Effector CD8-positive, alpha-beta T cell (primary cell): ENCODE measurements around the gene KAZN.

Experiments
- DNase-seq: peaks from one replicate; lab custom pipeline; 2025; lab: John Stamatoyannopoulos, UW

KAZN gene

GRCh38 chr1:14614341-14614740, 15.9 kb downstream of the KAZN start:
- DNase-seq = no peak

- DNase-seq = no peak
These were observed 17.2 kb downstream of the KAZN start for GRCh38 chr1:14615549-14616218.

GRCh38 chr1:14616632-14617396, 18.3 kb downstream of the KAZN start:
- DNase-seq = no peak

GRCh38 chr1:14617791-14618190, 19.3 kb downstream of the KAZN start:
- no peak for DNase-seq

GRCh38 chr1:14620941-14621340, 22.5 kb downstream of the KAZN start:
- DNase-seq = no peak

GRCh38 chr1:14623090-14623489, 24.6 kb downstream of the KAZN start:
- no peak for DNase-seq

- no peak for DNase-seq
These were observed 26.5 kb downstream of the KAZN start for GRCh38 chr1:14624941-14625340.

- DNase-seq = no peak
These were observed 27.1 kb downstream of the KAZN start for GRCh38 chr1:14625572-14625971.

- no peak for DNase-seq
These were observed 27.5 kb downstream of the KAZN start for GRCh38 chr1:14625996-14626395.

GRCh38 chr1:14626869-14627607, 28.6 kb downstream of the KAZN start:
- no peak for DNase-seq

- DNase-seq = no peak
These were observed 29.4 kb downstream of the KAZN start for GRCh38 chr1:14627608-14628489.

GRCh38 chr1:14629363-14630014, 31.0 kb downstream of the KAZN start:
- no peak for DNase-seq

GRCh38 chr1:14630986-14631385, 32.5 kb downstream of the KAZN start:
- DNase-seq = no peak

GRCh38 chr1:14631421-14631820, 32.9 kb downstream of the KAZN start:
- no peak for DNase-seq

GRCh38 chr1:14634486-14634885, 36.0 kb downstream of the KAZN start:
- DNase-seq = no peak

GRCh38 chr1:14635421-14635820, 36.9 kb downstream of the KAZN start:
- no peak for DNase-seq

- no peak for DNase-seq
These were observed 38.6 kb downstream of the KAZN start for GRCh38 chr1:14636897-14637632.

- no peak for DNase-seq
These were observed 41.0 kb downstream of the KAZN start for GRCh38 chr1:14639291-14640050.

GRCh38 chr1:14642712-14643111, 44.2 kb downstream of the KAZN start:
- DNase-seq = no peak

- no peak for DNase-seq
These were observed 48.5 kb downstream of the KAZN start for GRCh38 chr1:14646973-14647372.
